B cell (primary cell): ENCODE results near the gene SYTL1. TPM values are rescaled to one million over a fixed set of nuclear protein-coding genes. Genes with fewer than 3 reads are reported as not detected.

Experiments used
- ATAC-seq: fragments of 200-7000 bp; cut with Tn5 transposase; one replicate; pipeline ENCODE4 v1.10.0; 2021; ENCODE audit warnings: low read depth, mild to moderate bottlenecking, moderate number of reproducible peaks, moderate library complexity
- CTCF ChIA-PET: fragments of 350-600 bp; sonication (Branson Sonifier 250); formaldehyde crosslinking; loops from one replicate; lab custom pipeline; 2021; ENCODE audit warnings: antibody characterized with exemption, inconsistent platforms; lab: Charles Lee
- POLR2A ChIA-PET: fragments of 350-600 bp; sonication (Branson Sonifier 250); formaldehyde crosslinking; loops from one replicate; lab custom pipeline; 2021; ENCODE audit warnings: antibody characterized with exemption; lab: Charles Lee
- DNase-seq: peaks from one replicate; pipeline ENCODE4 v3.0.0; 2013
- H2AFZ ChIP-seq: 2 replicates; pipeline ENCODE4 v1.6.1; 2012; ENCODE audit warnings: mild to moderate bottlenecking, low read depth, low read length; ENCODE audit not compliant: insufficient read depth, poor library complexity, severe bottlenecking
- H3K27ac ChIP-seq, 2 donors: 1 replicate in 1 of 2; 2 replicates in 1 of 2; pipeline ENCODE4 v1.5.1; 2012 to 2013; ENCODE audit warnings: low read length in 2 of 2, mild to moderate bottlenecking in 2 of 2, moderate library complexity in 1 of 2
- H3K27me3 ChIP-seq, 4 experiments: fragments of 200-600 bp in 1 of 4; sonication (generic) in 1 of 4; replicated peaks in 1 of 4; 1 replicate in 2 of 4; 2 replicates in 2 of 4; pipeline versions ENCODE4 v1.6.1 to v1.7.0; 2013 to 2016; ENCODE audit warnings: low read length in 3 of 4, mild to moderate bottlenecking in 2 of 4, mixed read lengths in 1 of 4, moderate library complexity in 1 of 4; ENCODE audit not compliant: insufficient read depth in 4 of 4, control insufficient read depth in 3 of 4; ENCODE audit errors: control extremely low read depth in 1 of 4
- H3K36me3 ChIP-seq, 2 experiments: replicated peaks in 1 of 2; 1 replicate in 1 of 2; 2 replicates in 1 of 2; pipeline versions ENCODE4 v1.6.1 to v1.7.1; 2013; ENCODE audit warnings: low read length in 1 of 2; ENCODE audit not compliant: insufficient read depth in 2 of 2, control insufficient read depth in 1 of 2; ENCODE audit errors: control extremely low read depth in 1 of 2, extremely low read depth in 1 of 2
- H3K4me1 ChIP-seq, 2 donors: fragments of 200-600 bp in 1 of 2; sonication (generic) in 1 of 2; 1 replicate in 1 of 2; 2 replicates in 1 of 2; pipeline versions ENCODE4 v1.5.1 to v1.6.1; 2013 to 2017; ENCODE audit warnings: low read length in 2 of 2; ENCODE audit not compliant: control insufficient read depth in 2 of 2, insufficient read depth in 2 of 2
- H3K4me2 ChIP-seq: replicated peaks from 2 replicates; pipeline ENCODE3; 2012; ENCODE audit warnings: mild to moderate bottlenecking, low read depth, low read length; ENCODE audit not compliant: poor library complexity, severe bottlenecking
- H3K4me3 ChIP-seq, 5 experiments: fragments of 200-600 bp in 1 of 5; sonication (generic) in 1 of 5; 1 replicate in 3 of 5; 2 replicates in 2 of 5; pipeline versions ENCODE4 v1.5.1 to v1.7.0; 2011 to 2016; ENCODE audit warnings: low read length in 4 of 5, mild to moderate bottlenecking in 4 of 5, low read depth in 2 of 5, control low read depth in 1 of 5, moderate library complexity in 1 of 5; ENCODE audit not compliant: insufficient read depth in 1 of 5; ENCODE audit errors: control extremely low read depth in 1 of 5, extremely low read depth in 1 of 5
- H3K79me2 ChIP-seq: fragments of 200-600 bp; sonication (generic); one replicate; pipeline ENCODE4 v1.6.0; 2016; ENCODE audit warnings: low read length; ENCODE audit not compliant: control insufficient read depth, insufficient read depth
- H3K9ac ChIP-seq: fragments of 200-600 bp; sonication (generic); 2 replicates; pipeline ENCODE4 v1.6.1; 2017; ENCODE audit warnings: mild to moderate bottlenecking, low read length, moderate library complexity
- H3K9me3 ChIP-seq, 3 donors: one replicate each; pipeline versions ENCODE4 v1.6.1 to v1.7.1; 2013; ENCODE audit warnings: low read length in 2 of 3; ENCODE audit not compliant: control insufficient read depth in 2 of 3, insufficient read depth in 1 of 3; ENCODE audit errors: control extremely low read depth in 1 of 3
- H4K20me1 ChIP-seq: 2 replicates; pipeline ENCODE4 v1.6.0; 2012; ENCODE audit warnings: mild to moderate bottlenecking, low read length; ENCODE audit not compliant: insufficient read depth, control insufficient read depth, poor library complexity, severe bottlenecking
- H3K27ac Mint-ChIP-seq: one replicate; pipeline ENCODE4 v1.8.0; 2021; ENCODE audit warnings: mixed read lengths
- H3K27me3 Mint-ChIP-seq: one replicate; pipeline ENCODE4 v1.8.0; 2021; ENCODE audit warnings: mixed read lengths
- H3K4me1 Mint-ChIP-seq: one replicate; pipeline ENCODE4 v1.8.0; 2021; ENCODE audit warnings: mixed read lengths
- H3K4me3 Mint-ChIP-seq: one replicate; pipeline ENCODE4 v1.8.0; 2021; ENCODE audit warnings: mixed read lengths
- H3K9me3 Mint-ChIP-seq: one replicate; pipeline ENCODE4 v1.8.0; 2022; ENCODE audit warnings: mixed read lengths; ENCODE audit not compliant: insufficient read depth
- EZH2 ChIP-seq: IDR thresholded peaks from 2 replicates; pipeline ENCODE4 v1.6.1; 2012; ENCODE audit warnings: borderline replicate concordance, low read depth, mild to moderate bottlenecking, moderate library complexity, low read length; ENCODE audit not compliant: insufficient read depth, poor library complexity, severe bottlenecking
- WGBS: methylation state at CpG from one replicate; pipeline ENCODE4 v1.1.5; 2013; ENCODE audit warnings: missing lambda C conversion rate; ENCODE audit not compliant: insufficient coverage; 5-methylcytosine and 5-hydroxymethylcytosine counted together
- intact Hi-C: fragments of 100-400 bp; cut with micrococcal nuclease; formaldehyde crosslinking; loops from one replicate; pipeline ENCODE4 v1.10.0; 2022
- polyA plus RNA-seq: library from polyadenylated mRNA; depleted of rRNA; stranded (reverse); fragments of >200 nt; gene quantifications from 2 replicates; pipeline ENCODE4 v1.2.3, GENCODE V29; 2012
- total RNA-seq, 2 donors: library from RNA; stranded (reverse); fragments of 120-200 nt in 1 of 2; gene quantifications; 1 replicate in 1 of 2; 2 replicates in 1 of 2; pipeline versions ENCODE4 v1.2.3 to v1.2.4, GENCODE V29; 2013 to 2022
- TF ChIP-seq, protein P1 (sequence below): fragments of 200-600 bp; IDR thresholded peaks from one replicate; pipeline ENCODE4 v1.8.0; 2022; ENCODE audit warnings: antibody characterized with exemption, mild to moderate bottlenecking

The SYTL1 gene
- total and polyA plus RNA-seq, 2 donors (not counting 1 experiment from before 2014, with no cell fraction given), result 159 to 444 TPM

DNA sequence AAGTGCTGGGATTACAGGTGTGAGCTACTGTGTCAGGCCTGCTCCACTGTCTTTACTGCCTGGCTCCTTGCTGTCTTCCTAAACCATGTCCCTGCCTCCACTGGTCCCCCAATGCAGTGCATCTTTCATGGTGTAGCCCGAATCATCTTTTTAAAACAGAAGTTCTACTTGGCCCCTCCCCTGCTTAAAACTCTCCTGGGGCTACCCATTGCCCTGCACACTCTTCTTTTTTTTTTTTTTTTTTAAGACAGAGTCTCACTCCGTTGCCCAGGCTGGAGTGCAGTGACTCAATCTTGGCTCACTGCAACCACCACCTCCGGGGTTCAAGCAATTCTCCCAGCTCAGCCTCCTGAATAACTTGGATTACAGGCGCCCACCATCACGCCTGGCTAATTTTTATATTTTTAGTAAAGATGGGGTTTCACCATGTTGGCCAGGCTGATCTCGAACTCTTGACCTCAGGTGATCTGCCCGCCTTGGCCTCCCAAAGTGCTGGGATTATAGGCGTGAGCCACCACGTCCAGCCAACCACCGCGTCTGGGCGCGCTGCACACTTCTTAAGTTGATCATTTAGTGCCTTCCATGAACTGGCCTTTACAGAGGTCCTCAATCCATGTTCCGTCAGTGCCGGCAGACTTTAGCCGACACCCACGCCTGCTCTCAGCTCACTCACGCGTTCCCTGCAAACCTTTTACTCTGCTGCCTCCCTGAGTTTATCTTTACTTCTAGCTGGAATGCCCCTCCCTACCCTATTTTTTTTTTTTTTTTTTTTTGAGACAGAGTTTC lies 30.4 kb downstream of the SYTL1 start:
- Histone ChIP-seq H3K79me2 (no peaks in the 10 kb centered on the region), H3K27ac (no peak overlapping the region), H3K9ac (no peak overlapping the region), H3K27me3 (no peaks in the 10 kb centered on the region), H4K20me1 (no peaks in the 10 kb centered on the region), H3K36me3 (no peaks in the 10 kb centered on the region), H3K4me1 (peaks cover 23 to 47% of the 10 kb centered on the region in 2 donors), H3K4me2 (peak overlapping the region; percentile 25), H3K4me3 (no peak overlapping the region), H3K9me3 (no peaks in the 10 kb centered on the region), H2AFZ (peak overlapping the region; percentile 16)
- Mint-ChIP-seq H3K27me3 (no peaks in the 10 kb centered on the region), H3K4me1 (peaks cover 43% of the 10 kb centered on the region), H3K4me3 (no peak overlapping the region), H3K9me3 (no peaks in the 10 kb centered on the region), H3K27ac (peak overlapping the region; percentile 59)
- intact Hi-C loops, result no loop called here
- DNase-seq, result no peak
- ChIA-PET POLR2A (interaction anchor here (0.6 kb wide), 1 partner anchor 253 kb away, joined by 3 read pairs; no protein-coding TSS in a partner anchor), CTCF (interaction anchor here (0.7 to 8.5 kb wide), 7 partner anchors 15 to 92 kb away, joined by 3 to 74 read pairs (median 5); no protein-coding TSS in a partner anchor)
- ATAC-seq, result peak; percentile 68
- WGBS, result 91% methylated on average over 15 of the region's 19 CpGs
- TF ChIP-seq EZH2, result no peak
- TF ChIP-seq, protein P1, sequence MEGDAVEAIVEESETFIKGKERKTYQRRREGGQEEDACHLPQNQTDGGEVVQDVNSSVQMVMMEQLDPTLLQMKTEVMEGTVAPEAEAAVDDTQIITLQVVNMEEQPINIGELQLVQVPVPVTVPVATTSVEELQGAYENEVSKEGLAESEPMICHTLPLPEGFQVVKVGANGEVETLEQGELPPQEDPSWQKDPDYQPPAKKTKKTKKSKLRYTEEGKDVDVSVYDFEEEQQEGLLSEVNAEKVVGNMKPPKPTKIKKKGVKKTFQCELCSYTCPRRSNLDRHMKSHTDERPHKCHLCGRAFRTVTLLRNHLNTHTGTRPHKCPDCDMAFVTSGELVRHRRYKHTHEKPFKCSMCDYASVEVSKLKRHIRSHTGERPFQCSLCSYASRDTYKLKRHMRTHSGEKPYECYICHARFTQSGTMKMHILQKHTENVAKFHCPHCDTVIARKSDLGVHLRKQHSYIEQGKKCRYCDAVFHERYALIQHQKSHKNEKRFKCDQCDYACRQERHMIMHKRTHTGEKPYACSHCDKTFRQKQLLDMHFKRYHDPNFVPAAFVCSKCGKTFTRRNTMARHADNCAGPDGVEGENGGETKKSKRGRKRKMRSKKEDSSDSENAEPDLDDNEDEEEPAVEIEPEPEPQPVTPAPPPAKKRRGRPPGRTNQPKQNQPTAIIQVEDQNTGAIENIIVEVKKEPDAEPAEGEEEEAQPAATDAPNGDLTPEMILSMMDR, result no peak
